Thyroid gland (tissue), 4 donors: Measurements from ENCODE around the gene SLC25A24. TPM values are rescaled to one million over a fixed set of nuclear protein-coding genes. Genes with fewer than 3 reads are reported as not detected.

ENCODE experiments used
- DNase-seq, 2 donors: peaks; one replicate each; pipeline ENCODE4 v3.0.0-alpha.2; 2019
- H3K27ac ChIP-seq, 3 donors: fragments of 200-600 bp; sonication (generic); 1 replicate in 2 of 3; 2 replicates in 1 of 3; pipeline ENCODE4 v1.5.1; 2016 to 2019; ENCODE audit warnings: mild to moderate bottlenecking in 1 of 3, moderate library complexity in 1 of 3
- H3K27me3 ChIP-seq: fragments of 200-600 bp; sonication (generic); one replicate; pipeline ENCODE4 v1.5.1; 2019
- H3K36me3 ChIP-seq, 2 donors: fragments of 200-600 bp; sonication (generic); one replicate each; pipeline ENCODE4 v1.5.1; 2016 to 2019
- H3K4me1 ChIP-seq, 2 donors: fragments of 200-600 bp; sonication (generic); one replicate each; pipeline ENCODE4 v1.5.1; 2017 to 2019
- H3K4me3 ChIP-seq, 3 donors: fragments of 200-600 bp; sonication (generic); replicated peaks in 1 of 3; 1 replicate in 2 of 3; 2 replicates in 1 of 3; pipeline ENCODE4 v1.5.1; 2016; ENCODE audit warnings: mild to moderate bottlenecking in 1 of 3
- H3K9me3 ChIP-seq: fragments of 200-600 bp; sonication (generic); one replicate; pipeline ENCODE4 v1.5.1; 2017
- POLR2A ChIP-seq, 2 donors: fragments of 450-650 bp; IDR thresholded peaks; one replicate each; pipeline ENCODE4 v1.6.1; 2017; ENCODE audit warnings: antibody characterized with exemption in 2 of 2, mild to moderate bottlenecking in 2 of 2, moderate library complexity in 1 of 2
- WGBS, 2 donors: methylation state at CpG; one replicate each; pipeline ENCODE4 v1.1.5; 2017; 5-methylcytosine and 5-hydroxymethylcytosine counted together
- intact Hi-C: fragments of 100-400 bp; cut with DNase I; formaldehyde crosslinking; loops from one replicate; pipeline ENCODE4 v1.15.1; 2023
- total RNA-seq, 4 donors: library from RNA; depleted of rRNA; stranded (reverse); fragments of >200 nt; gene quantifications; one replicate each; pipeline ENCODE4 v1.2.3, GENCODE V29; 2016
- TF ChIP-seq, protein P1 (sequence below), 6 experiments: fragments of 200-600 bp in 3 of 6; fragments of 450-650 bp in 3 of 6; sonication (generic) in 3 of 6; IDR thresholded peaks; one replicate each; pipeline ENCODE4 v1.5.1; 2016 to 2019; ENCODE audit warnings: antibody characterized with exemption in 6 of 6, mild to moderate bottlenecking in 2 of 6, inconsistent platforms in 1 of 6, moderate library complexity in 1 of 6

The SLC25A24 gene
- total RNA-seq, 4 donors from 2014 or later: 36.1 to 52.0 (median 43.3) TPM

DNA sequence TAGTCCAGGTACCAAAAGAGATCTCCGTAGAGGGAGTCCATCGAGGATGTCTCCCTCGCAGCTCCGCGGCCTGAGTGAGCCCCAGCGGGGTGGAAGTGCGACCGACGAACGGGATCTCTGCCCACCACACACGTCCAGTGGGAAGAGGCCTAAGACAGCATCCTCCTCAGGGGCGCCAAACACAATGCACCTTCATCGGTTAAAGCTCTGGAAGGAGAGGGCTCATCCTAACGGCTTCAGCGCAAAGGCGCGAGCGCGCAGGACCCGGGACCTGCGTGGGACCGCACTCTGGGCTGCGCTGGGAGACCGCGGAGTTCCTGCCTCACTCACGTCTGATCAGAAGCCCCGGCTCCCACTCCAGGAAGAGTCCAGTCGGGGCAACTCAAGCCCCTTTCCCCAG, 7.6 kb downstream of the SLC25A24 start:
- DNase-seq: no peak
- H3K4me3 ChIP-seq: no peak overlapping the region
- intact Hi-C loops: no loop called here
- no peaks in the 10 kb centered on the region for H3K27me3 ChIP-seq
- no peak overlapping the region for H3K27ac ChIP-seq
- peaks cover 3 to 12% of the 10 kb centered on the region in 2 donors for H3K4me1 ChIP-seq
- H3K9me3 ChIP-seq: no peaks in the 10 kb centered on the region
- H3K36me3 ChIP-seq: no peaks in the 10 kb centered on the region
- 97 to 98% methylated on average over 22 to 28 of the region's 28 CpGs for WGBS, 2 donors
- TF ChIP-seq, protein P1, sequence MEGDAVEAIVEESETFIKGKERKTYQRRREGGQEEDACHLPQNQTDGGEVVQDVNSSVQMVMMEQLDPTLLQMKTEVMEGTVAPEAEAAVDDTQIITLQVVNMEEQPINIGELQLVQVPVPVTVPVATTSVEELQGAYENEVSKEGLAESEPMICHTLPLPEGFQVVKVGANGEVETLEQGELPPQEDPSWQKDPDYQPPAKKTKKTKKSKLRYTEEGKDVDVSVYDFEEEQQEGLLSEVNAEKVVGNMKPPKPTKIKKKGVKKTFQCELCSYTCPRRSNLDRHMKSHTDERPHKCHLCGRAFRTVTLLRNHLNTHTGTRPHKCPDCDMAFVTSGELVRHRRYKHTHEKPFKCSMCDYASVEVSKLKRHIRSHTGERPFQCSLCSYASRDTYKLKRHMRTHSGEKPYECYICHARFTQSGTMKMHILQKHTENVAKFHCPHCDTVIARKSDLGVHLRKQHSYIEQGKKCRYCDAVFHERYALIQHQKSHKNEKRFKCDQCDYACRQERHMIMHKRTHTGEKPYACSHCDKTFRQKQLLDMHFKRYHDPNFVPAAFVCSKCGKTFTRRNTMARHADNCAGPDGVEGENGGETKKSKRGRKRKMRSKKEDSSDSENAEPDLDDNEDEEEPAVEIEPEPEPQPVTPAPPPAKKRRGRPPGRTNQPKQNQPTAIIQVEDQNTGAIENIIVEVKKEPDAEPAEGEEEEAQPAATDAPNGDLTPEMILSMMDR (IDR thresholded peaks at IDR 0.05): no peak

DNA sequence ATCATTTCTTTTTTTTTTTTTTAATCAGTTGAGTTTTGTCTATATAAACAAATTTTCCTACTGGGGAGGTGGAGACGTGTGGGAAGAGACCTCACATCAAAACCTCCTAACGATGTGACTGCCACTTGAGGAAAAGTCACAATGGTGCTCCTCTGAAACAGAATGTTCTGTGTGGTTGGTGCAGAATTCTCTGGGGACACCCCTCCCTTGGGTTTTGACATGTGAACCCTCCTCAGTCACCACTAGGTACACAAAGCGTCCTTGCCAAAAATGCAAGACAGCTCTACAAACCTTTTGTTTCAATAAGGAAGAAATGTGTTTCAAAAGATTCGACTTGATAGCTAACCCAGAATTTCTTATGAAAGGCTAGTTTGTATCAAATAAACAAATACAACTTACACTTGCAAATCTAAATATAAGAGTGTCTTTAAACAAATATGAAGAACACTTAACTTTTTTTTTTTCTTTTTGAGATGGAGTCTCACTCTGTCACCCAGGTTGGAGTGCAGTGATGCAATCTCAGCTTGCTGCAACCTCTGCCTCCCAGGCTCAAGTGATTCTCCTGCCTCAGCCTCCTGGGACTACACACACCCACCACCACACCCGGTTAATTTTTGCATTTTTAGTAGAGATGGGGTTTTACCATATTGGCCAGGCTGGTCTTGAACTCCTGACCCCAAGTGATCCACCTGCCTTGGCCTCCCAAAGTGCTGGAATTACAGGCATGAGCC, 9.3 kb downstream of the SLC25A24 start:
- Histone ChIP-seq H3K27ac (peak overlapping the region; percentile 7 to 53 (median 47)), H3K4me3 (no peak overlapping the region), H3K9me3 (no peaks in the 10 kb centered on the region), H3K27me3 (no peaks in the 10 kb centered on the region), H3K4me1 (peaks cover 3 to 12% of the 10 kb centered on the region in 2 donors), H3K36me3 (no peaks in the 10 kb centered on the region)
- TF ChIP-seq, protein P1 (IDR thresholded peaks at IDR 0.05): no peak
- TF ChIP-seq POLR2A (IDR thresholded peaks at IDR 0.05): no peak
- intact Hi-C loops: no loop called here
- 49 to 57% methylated on average over 5 of the region's 5 CpGs for WGBS, 2 donors
- DNase-seq: peak; percentile 69 to 80

DNA sequence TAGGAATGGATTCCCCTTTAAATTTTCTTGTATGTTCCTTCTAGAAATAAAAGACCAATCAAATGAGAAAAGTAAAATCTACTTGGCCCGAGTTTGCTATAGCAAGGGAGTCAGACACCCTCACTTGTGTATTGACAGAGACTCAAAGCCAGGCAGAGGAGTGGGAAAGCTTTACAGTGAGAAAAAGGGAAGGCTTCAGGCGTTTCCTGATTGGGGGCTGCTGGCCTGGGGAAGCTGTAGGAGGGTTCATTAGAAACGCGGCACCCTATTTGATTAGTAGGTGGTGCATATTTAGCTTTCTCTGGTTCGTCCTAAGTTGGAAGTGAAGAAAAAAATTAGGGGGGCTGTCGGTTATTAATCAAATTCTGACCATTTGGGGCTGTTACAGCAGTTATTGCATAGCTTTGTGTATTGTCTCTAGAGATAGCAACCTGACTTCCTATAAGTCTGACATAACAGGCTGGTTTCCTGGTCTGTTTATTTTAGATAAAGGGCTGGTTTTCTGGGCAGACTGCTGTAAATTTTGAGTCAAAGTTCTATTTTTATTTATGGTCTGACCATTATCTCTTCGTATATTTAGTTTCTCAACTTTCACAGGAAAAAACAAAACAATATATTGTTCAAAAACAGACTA, 10.0 kb downstream of the SLC25A24 start:
- Histone ChIP-seq H3K9me3 (no peaks in the 10 kb centered on the region), H3K27ac (peak overlapping the region; percentile 7 to 53 (median 33)), H3K4me1 (peaks cover 3 to 12% of the 10 kb centered on the region in 2 donors), H3K36me3 (no peaks in the 10 kb centered on the region), H3K4me3 (no peak overlapping the region), H3K27me3 (no peaks in the 10 kb centered on the region)
- intact Hi-C loops: no loop called here
- no peak for DNase-seq
- TF ChIP-seq POLR2A (IDR thresholded peaks at IDR 0.05): no peak
- TF ChIP-seq, protein P1 (IDR thresholded peaks at IDR 0.05): no peak
- WGBS, 2 donors: 82 to 89% methylated on average over 7 of the region's 7 CpGs

DNA sequence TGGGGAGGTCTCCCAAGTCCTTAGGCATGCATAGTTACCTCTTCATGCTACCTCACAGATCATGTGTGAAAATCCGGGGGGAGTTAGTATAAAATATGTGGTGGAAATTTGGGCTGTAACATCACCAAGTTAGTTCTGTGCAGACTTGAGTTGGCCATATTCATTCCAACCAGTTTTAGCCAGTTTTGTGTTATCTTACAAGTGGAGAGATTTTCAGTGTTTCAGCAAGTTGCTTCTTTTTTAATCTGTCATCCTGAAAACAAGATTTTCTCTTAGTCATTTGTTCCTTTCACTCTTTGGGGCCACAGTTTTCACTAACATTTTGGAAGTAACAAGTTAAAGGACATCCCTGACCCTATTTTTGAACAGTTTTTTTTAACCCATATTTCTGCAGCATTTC, 11.3 kb downstream of the SLC25A24 start:
- TF ChIP-seq POLR2A (IDR thresholded peaks at IDR 0.05): no peak
- Histone ChIP-seq H3K4me1 (peaks cover 3 to 12% of the 10 kb centered on the region in 2 donors), H3K9me3 (no peaks in the 10 kb centered on the region), H3K27ac (no peak overlapping the region), H3K4me3 (no peak overlapping the region), H3K27me3 (no peaks in the 10 kb centered on the region), H3K36me3 (peaks cover 0 to under 1% of the 10 kb centered on the region in 2 donors)
- intact Hi-C loops: no loop called here
- WGBS, 2 donors: 84 to 91% methylated on average over 1 of the region's 1 CpG
- no peak for DNase-seq

DNA sequence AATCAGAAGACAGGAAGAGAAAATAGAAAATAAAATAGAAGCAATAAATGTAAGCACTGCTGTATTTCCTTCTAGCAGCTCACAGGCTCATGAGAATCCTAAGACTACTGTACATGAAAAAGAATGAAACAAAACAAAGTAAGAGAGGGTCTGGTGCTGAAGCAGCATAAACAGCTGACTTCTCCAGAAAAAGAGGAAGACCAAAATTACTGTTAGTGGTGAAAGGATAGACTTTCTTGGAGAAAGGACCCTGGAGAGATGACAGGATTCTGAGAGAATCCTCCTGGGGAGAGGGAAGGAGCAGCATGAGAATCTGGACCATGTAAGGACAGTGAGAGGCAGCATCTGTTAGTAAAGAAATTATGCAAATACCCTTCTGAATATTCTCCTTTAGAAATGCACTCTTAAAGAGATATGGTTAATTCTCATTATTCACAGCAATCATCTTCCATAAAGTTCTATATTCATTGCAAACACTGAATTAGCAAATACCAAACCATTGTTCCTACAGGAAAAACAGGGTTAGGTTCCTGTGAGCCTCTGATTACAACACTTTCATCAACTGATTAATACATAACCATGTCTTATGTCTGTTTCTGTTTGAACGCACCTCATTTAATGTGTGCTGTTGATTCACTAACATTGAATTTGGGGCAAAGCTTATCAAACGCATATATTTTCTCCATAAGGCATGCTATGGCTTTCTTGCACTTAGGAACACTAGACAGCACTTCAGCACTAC, 17.0 kb downstream of the SLC25A24 start:
- 49 to 77% methylated on average over 2 of the region's 2 CpGs for WGBS, 2 donors
- no peak for TF ChIP-seq POLR2A (IDR thresholded peaks at IDR 0.05)
- TF ChIP-seq, protein P1 (IDR thresholded peaks at IDR 0.05): no peak
- Histone ChIP-seq H3K9me3 (no peaks in the 10 kb centered on the region), H3K36me3 (peaks cover 0 to 11% of the 10 kb centered on the region in 2 donors), H3K4me3 (no peak overlapping the region), H3K27ac (no peak overlapping the region), H3K27me3 (no peaks in the 10 kb centered on the region), H3K4me1 (peaks cover 0 to 6% of the 10 kb centered on the region in 2 donors)
- DNase-seq: no peak
- intact Hi-C loops: no loop called here
